ENCODE data around the gene XAB2. TPM values are rescaled to one million over a fixed set of nuclear protein-coding genes. Genes with fewer than 3 reads are reported as not detected.

The XAB2 gene
- total RNA-seq, 2 donors from 2014 or later, result 46.4 to 65.6 TPM

DNA sequence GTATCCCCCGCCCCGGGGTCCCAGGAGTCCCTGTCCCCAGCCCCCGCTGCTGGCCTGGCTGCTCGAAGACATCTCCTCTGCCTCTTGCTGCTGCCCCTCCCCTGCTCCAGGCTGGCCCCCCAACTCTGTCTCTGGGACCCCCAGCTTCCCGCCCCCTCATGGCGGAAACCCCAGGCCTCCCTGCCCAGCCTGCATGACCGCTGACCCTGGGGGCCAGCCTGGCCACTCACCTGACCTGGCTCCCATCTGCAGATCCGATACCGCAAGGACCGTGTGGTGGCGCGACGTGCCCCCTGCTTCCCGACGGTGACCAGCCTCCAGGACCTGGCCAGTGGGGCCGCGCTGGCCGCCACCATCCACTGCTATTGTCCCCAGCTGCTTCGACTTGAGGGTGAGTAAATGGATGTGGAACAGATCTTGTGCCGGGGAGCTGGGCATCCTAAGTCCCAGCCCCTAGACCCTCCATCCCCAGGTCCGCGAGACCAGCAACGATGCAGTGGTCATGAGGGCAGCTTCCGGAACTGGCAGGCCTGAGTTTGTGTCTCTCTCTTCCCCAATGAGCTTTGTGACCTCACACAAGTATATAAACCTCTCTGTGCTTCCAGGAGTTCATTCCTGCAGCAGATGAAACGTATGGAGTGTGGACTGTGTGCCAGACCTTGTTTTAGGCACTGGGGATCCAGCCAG is 21.3 kb downstream of the XAB2 start:
- no peak overlapping the region for H3K27ac Mint-ChIP-seq
- ATAC-seq (no peak), DNase-seq (ENCODE audit: low spot score in 2 of 2) (no peak)
- no peaks in the 10 kb centered on the region for H3K9me3 Mint-ChIP-seq
- no peaks in the 10 kb centered on the region for H3K36me3 Mint-ChIP-seq

DNA sequence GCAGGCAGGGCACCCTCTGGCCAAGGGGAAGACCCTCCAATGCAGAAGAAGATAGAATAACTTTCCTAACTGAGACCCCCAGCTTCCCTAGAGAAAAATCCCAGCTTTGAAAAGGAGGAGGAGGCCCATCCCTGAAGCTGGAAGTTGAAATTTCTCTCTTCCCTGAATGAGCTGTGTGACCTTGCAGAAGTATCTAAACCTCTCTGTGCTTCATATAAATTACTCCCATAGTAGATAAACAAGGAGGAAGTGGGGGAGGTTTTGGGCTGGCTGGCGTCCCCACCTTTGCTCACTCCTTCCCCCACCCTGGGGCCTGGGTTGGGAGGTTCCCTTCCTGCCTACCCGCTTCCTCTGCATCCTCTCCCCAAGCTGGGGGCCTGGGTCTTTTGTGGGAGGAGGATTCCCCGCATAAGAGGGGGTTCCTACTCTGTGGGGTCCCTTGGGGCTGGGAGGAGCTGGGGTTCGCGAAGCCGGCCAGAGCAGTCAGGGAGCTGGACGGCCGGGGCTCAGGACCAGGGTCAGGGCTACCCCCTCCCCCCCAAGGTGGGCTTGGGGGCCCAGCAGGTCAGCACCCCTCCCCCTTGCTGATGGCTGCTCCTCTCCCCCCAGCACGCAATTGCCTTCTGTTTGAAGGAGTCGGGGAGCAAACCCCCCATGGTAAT is 22.0 kb downstream of the XAB2 start:
- H3K27ac Mint-ChIP-seq, result no peak overlapping the region
- ATAC-seq (no peak), DNase-seq (ENCODE audit: low spot score in 2 of 2) (no peak)
- no peaks in the 10 kb centered on the region for H3K36me3 Mint-ChIP-seq
- H3K9me3 Mint-ChIP-seq, result no peaks in the 10 kb centered on the region

DNA sequence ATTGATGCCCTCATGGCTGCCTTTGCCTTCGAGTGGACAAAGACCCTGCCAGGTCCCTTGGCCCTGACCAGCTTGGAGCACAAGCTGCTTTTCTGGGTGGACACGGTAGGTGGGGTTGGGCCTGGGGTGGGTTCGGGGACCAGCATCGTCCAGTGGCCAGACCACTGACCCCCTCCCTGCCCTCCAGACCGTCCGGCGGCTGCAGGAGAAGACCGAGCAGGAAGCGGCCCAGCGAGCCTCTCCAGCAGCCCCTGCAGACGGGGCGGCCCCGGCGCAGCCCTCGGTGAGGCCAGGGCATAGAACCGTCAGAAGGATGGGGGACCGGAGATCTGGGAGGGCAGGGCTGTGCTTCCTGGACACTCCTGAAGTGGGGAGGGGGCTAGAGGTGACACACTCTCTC is 23.1 kb downstream of the XAB2 start:
- no peaks in the 10 kb centered on the region for H3K36me3 Mint-ChIP-seq
- H3K9me3 Mint-ChIP-seq, result no peaks in the 10 kb centered on the region
- no peak overlapping the region for H3K27ac Mint-ChIP-seq
- ATAC-seq (no peak), DNase-seq (ENCODE audit: low spot score in 2 of 2) (no peak)

- DNase-seq (ENCODE audit: low spot score in 2 of 2) (peak in 1 of 2 donors; percentile 54), ATAC-seq (peak; percentile 70 to 74)
- Mint-ChIP-seq H3K9me3 (peaks cover 3 to 4% of the 10 kb centered on the region in 2 donors), H3K36me3 (no peaks in the 10 kb centered on the region), H3K27ac (no peak overlapping the region)
Observed at GRCh38 chr19:7605490-7606222, 23.7 kb downstream of the XAB2 start.

DNA sequence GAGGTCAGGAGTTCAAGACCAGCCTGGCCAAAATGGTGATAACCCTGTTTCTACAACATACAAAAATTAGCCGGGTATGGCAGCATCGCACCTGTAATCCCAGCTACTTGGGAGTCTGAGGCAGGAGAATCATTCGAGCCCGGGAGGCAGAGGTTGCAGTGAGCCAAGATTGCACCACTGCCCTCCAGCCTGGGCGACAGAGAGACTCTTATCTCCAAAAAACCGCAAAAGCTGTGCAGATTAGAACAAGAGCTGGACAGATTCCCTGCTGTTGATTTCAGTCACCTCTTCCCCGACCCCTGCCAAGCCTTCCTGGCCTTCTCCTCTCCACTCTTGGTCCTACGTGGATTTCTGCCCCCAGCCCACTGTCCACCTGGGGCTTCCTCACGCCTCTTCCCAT is 25.4 kb downstream of the XAB2 start:
- DNase-seq (ENCODE audit: low spot score in 2 of 2), result no peak
- no peak for ATAC-seq
- no peaks in the 10 kb centered on the region for H3K36me3 Mint-ChIP-seq
- H3K9me3 Mint-ChIP-seq, result peaks cover 3 to 4% of the 10 kb centered on the region in 2 donors
- H3K27ac Mint-ChIP-seq, result no peak overlapping the region

DNA sequence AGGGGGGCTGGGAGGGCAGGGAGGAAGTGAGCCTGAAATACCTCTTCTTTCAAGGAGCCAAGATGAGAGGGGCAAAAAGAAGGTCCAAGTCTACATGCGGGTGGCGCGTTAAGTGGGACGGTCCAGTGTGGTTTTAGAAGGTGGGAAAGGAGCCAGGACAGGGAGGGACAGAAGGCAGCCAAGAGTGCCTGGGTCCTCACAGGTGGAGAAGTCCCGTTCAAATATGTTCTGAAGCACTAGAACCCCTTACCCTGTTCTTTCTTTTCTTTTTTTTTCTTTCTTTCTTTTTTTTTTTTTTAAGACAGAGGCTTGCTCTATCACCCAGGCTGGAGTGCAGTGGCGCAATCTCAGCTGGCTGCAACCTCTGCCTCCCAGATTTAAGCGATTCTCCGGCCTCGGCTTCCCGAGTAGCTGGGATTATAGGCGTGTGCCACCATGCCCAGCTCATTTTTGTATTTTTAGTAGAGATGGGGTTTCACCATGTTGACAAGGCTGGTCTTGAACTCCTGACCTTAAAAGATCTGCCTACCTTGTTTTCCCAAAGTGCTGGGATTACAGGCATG is 26.3 kb downstream of the XAB2 start:
- Mint-ChIP-seq H3K36me3 (no peaks in the 10 kb centered on the region), H3K9me3 (peaks cover 3 to 4% of the 10 kb centered on the region in 2 donors), H3K27ac (peak overlapping the region in 1 of 2 donors; percentile 29)
- no peak for ATAC-seq
- no peak for DNase-seq (ENCODE audit: low spot score in 2 of 2)

DNA sequence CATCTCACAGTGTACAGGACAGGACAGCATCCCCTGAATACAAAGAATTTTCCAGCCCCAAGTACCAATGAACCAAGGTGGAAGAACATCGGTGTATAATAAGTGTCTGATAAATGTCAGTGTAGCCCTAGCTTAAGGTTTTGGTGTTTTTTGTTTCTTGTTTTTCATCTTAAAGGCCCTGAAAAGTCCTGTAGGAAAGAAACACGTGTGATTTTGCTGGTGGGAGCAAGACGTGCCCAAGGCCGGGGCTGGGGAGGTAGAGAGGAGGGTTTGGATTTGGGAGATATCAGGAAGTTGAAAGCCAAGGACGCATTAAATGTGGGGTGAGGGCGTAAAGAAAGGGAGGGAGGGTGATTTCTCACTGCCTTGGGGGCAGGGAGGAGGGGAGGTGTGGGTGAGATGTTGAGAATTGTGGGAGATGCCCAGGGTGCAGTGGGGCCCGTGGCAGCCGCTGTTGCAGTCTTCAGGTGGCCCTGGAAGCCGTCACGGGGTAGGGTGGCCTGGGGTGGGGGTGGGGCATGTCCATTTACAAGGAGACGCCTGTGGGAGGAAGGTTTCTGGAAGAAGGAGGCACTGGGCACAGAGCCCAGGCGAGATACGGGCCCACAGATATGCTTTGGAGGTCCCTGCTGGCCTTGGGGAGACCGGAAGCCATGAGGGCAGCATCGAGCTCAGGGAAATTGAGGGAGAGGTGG is 27.0 kb downstream of the XAB2 start:
- H3K9me3 Mint-ChIP-seq, result peaks cover 3 to 4% of the 10 kb centered on the region in 2 donors
- DNase-seq (ENCODE audit: low spot score in 2 of 2), result no peak
- no peak for ATAC-seq
- no peak overlapping the region for H3K27ac Mint-ChIP-seq
- no peaks in the 10 kb centered on the region for H3K36me3 Mint-ChIP-seq

GRCh38 chr19:7600721-7601120 is 28.6 kb downstream of the XAB2 start:
- no peak for ATAC-seq
- no peaks in the 10 kb centered on the region for H3K36me3 Mint-ChIP-seq

GRCh38 chr19:7598180-7598579 is 31.2 kb downstream of the XAB2 start:
- Mint-ChIP-seq H3K27ac (no peak overlapping the region), H3K36me3 (no peaks in the 10 kb centered on the region), H3K9me3 (peaks cover 3 to 4% of the 10 kb centered on the region in 2 donors)
- DNase-seq (ENCODE audit: low spot score in 2 of 2) (no peak), ATAC-seq (no peak)

More at GRCh38 chr19:7600721-7601120, 28.6 kb downstream of the XAB2 start:
- Mint-ChIP-seq H3K27ac (peak overlapping the region in 1 of 2 donors; percentile 86), H3K9me3 (peaks cover 3 to 4% of the 10 kb centered on the region in 2 donors)
- DNase-seq (ENCODE audit: low spot score in 2 of 2), result no peak

DNA sequence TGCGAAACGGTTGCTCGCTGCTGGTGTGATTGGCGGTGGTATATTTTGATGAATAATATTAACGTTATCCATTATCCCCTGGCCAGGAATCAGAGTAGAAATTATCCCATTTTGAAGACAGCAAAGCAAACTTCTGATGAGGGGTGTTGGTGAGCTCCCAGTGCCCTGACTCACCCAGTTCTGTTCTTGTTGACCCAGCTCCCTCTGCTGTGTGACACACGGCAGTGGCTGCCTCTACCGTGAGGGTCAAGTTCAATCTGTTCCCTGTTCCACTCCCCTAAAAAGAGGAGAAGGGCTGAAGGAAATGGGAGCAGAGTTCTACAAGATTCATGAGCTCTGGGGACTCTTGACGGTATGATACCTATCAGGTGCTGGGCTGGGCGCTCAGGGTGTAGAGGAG is 31.7 kb downstream of the XAB2 start:
- Mint-ChIP-seq H3K36me3 (no peaks in the 10 kb centered on the region), H3K27ac (no peak overlapping the region), H3K9me3 (peaks cover 3 to 4% of the 10 kb centered on the region in 2 donors)
- ATAC-seq (no peak), DNase-seq (ENCODE audit: low spot score in 2 of 2) (no peak)

GRCh38 chr19:7596211-7596937 is 33.0 kb downstream of the XAB2 start:
- no peak for ATAC-seq
- Mint-ChIP-seq H3K27ac (no peak overlapping the region), H3K9me3 (peaks cover 3 to 4% of the 10 kb centered on the region in 2 donors), H3K36me3 (no peaks in the 10 kb centered on the region)
- no peak for DNase-seq (ENCODE audit: low spot score in 2 of 2)

- no peaks in the 10 kb centered on the region for H3K36me3 Mint-ChIP-seq
- ATAC-seq (peak; percentile 70 to 87), DNase-seq (ENCODE audit: low spot score in 2 of 2) (peak in 1 of 2 donors; percentile 62)
- no peak within 1 kb of the TSS for H3K27ac Mint-ChIP-seq
- H3K9me3 Mint-ChIP-seq, result no peaks in the 10 kb centered on the region
Observed at GRCh38 chr19:7595466-7596133, 33.7 kb downstream of the XAB2 start, which contains the start of gene CAMSAP3. TSS of gene CAMSAP3 (plus strand) at chr19:7595863. CDS start at chr19:7596003, 140 bp downstream.

GRCh38 chr19:7590256-7590655 is 39.1 kb downstream of the XAB2 start:
- H3K27ac Mint-ChIP-seq, result no peak overlapping the region
- DNase-seq (ENCODE audit: low spot score in 2 of 2), result no peak
- no peaks in the 10 kb centered on the region for H3K9me3 Mint-ChIP-seq
- no peak for ATAC-seq
- H3K36me3 Mint-ChIP-seq, result no peaks in the 10 kb centered on the region

DNA sequence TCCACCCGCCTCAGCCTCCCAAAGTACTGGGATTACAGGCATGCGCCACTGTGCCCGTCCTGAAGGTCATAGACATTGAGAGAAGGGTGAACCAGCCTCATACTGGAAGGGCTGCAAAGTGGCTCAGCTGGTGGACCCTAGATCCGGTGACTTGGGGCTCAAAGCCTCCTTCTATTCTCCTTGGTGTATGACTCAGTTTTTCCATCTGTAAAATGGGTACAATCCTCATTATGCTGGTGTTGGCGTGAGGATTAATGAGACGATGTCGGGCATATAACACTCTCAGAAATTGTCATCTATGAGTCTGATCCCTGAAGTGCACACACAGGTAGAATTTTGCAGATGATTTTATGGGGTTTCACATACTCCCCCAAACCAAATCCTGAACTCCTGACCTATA is 39.5 kb downstream of the XAB2 start:
- ATAC-seq (no peak), DNase-seq (ENCODE audit: low spot score in 2 of 2) (no peak)
- Mint-ChIP-seq H3K36me3 (no peaks in the 10 kb centered on the region), H3K27ac (no peak overlapping the region), H3K9me3 (no peaks in the 10 kb centered on the region)

- no peaks in the 10 kb centered on the region for H3K9me3 Mint-ChIP-seq
- no peaks in the 10 kb centered on the region for H3K36me3 Mint-ChIP-seq
- DNase-seq (ENCODE audit: low spot score in 2 of 2) (no peak), ATAC-seq (no peak)
- H3K27ac Mint-ChIP-seq, result peak overlapping the region in 1 of 2 donors; percentile 55
Observed at GRCh38 chr19:7582446-7582845, 46.9 kb downstream of the XAB2 start.

Measured in activated naive CD4-positive, alpha-beta T cell treated with anti-CD3 and anti-CD28 coated beads, Interleukin-2, amount 50 U/mL, for 72 hours (primary cell).